ENCODE data around the gene EMILIN2.

DNA sequence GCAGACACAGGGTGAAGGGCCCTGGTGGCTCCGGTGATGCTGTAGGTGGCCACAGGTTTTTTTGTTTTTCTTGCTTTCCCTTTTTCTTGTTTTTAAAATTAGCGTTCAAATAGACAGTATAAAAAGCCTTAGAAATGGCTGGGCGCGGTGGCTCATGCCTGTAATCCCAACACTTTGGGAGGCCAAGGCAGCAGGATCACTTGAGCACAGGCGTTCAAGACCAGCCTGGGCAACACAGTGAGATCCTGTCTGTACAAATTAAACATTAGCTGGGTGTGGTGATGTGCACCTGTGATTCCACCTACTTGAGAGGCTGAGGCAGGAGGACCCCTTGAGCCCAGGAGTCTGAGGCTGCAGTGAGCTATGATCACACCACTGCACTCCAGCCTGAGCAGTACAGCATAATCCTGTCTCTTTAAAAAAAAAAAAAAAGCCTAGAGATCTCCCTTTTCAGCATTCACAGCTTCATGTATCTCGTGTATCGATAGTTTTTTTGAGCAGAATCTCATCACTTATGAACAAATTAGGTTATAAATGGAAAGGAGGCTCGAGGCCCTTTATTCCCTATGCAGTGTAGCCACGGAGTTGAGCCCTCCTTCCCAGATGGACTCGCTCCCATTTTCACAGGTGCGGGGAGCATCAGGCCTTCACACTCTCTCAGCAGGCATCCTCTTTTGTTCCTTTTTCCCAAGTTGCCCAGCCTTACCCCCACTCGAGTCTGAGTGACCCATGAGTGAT lies 50.8 kb downstream of the EMILIN2 start:
- TF ChIP-seq, protein P1, sequence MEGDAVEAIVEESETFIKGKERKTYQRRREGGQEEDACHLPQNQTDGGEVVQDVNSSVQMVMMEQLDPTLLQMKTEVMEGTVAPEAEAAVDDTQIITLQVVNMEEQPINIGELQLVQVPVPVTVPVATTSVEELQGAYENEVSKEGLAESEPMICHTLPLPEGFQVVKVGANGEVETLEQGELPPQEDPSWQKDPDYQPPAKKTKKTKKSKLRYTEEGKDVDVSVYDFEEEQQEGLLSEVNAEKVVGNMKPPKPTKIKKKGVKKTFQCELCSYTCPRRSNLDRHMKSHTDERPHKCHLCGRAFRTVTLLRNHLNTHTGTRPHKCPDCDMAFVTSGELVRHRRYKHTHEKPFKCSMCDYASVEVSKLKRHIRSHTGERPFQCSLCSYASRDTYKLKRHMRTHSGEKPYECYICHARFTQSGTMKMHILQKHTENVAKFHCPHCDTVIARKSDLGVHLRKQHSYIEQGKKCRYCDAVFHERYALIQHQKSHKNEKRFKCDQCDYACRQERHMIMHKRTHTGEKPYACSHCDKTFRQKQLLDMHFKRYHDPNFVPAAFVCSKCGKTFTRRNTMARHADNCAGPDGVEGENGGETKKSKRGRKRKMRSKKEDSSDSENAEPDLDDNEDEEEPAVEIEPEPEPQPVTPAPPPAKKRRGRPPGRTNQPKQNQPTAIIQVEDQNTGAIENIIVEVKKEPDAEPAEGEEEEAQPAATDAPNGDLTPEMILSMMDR (IDR thresholded peaks at IDR 0.05; ENCODE audit: control extremely low read depth in 1 of 3, insufficient read depth in 1 of 3, low read depth in 1 of 3, low read length in 3 of 3): no peak
- TF ChIP-seq RNF2 (IDR thresholded peaks at IDR 0.05; ENCODE audit: borderline replicate concordance, low read depth, low read length, missing control alignments, poor library complexity, severe bottlenecking) (no peak), POLR2A (IDR thresholded peaks at IDR 0.05; ENCODE audit: control extremely low read depth in 1 of 2, low read depth in 2 of 2, low read length in 2 of 2) (no peak)
- TF ChIP-seq, protein P2, sequence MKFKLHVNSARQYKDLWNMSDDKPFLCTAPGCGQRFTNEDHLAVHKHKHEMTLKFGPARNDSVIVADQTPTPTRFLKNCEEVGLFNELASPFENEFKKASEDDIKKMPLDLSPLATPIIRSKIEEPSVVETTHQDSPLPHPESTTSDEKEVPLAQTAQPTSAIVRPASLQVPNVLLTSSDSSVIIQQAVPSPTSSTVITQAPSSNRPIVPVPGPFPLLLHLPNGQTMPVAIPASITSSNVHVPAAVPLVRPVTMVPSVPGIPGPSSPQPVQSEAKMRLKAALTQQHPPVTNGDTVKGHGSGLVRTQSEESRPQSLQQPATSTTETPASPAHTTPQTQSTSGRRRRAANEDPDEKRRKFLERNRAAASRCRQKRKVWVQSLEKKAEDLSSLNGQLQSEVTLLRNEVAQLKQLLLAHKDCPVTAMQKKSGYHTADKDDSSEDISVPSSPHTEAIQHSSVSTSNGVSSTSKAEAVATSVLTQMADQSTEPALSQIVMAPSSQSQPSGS (IDR thresholded peaks at IDR 0.05; ENCODE audit: low read length): no peak
